Panc1 (cell line): ENCODE results near the gene RAG1. TPM values are rescaled to one million over a fixed set of nuclear protein-coding genes. Genes with fewer than 3 reads are reported as not detected.

Experiments
- ATAC-seq: fragments of 200-7000 bp; cut with Tn5 transposase; 2 replicates; pipeline ENCODE4 v1.9.1; 2020; ENCODE audit warnings: mild to moderate bottlenecking, moderate library complexity
- BruUV-seq: library from RNA; stranded (reverse); fragments of 400-500 nt; replicated peaks from 2 replicates; lab custom pipeline; 2021; lab: Mats Ljungman, UMichigan
- CTCF ChIA-PET: fragments of 300-600 bp; sonication (Branson Sonifier 250); formaldehyde crosslinking; loops from one replicate; lab custom pipeline; 2022; ENCODE audit warnings: antibody characterized with exemption; lab: Charles Lee
- POLR2A ChIA-PET: fragments of 300-600 bp; sonication (Branson Sonifier 250); formaldehyde crosslinking; loops from one replicate; lab custom pipeline; 2022; ENCODE audit warnings: antibody characterized with exemption; lab: Charles Lee
- DNase-seq: peaks from one replicate; pipeline ENCODE4 v3.0.0-alpha.2; 2010; ENCODE audit warnings: low read depth, low spot score
- H3K27ac ChIP-seq: 2 replicates; pipeline ENCODE4 v1.5.1; 2011; ENCODE audit warnings: mild to moderate bottlenecking, low read length, inconsistent platforms
- H3K27me3 ChIP-seq: fragments of 200-500 bp; sonication (Bioruptor generic); 2 replicates; pipeline ENCODE4 v1.6.0; 2014; ENCODE audit warnings: low read length, inconsistent platforms; ENCODE audit not compliant: control insufficient read depth, insufficient read depth
- H3K36me3 ChIP-seq: fragments of 200-500 bp; sonication (Bioruptor generic); 2 replicates; pipeline ENCODE4 v1.5.1; 2014; ENCODE audit warnings: inconsistent platforms, mild to moderate bottlenecking, low read length, moderate library complexity; ENCODE audit not compliant: control insufficient read depth, insufficient read depth
- H3K4me1 ChIP-seq: 2 replicates; pipeline ENCODE4 v1.5.1; 2011; ENCODE audit warnings: inconsistent platforms, mild to moderate bottlenecking, low read length, moderate library complexity; ENCODE audit not compliant: control insufficient read depth, insufficient read depth
- H3K4me3 ChIP-seq, 2 experiments: 2 replicates each; pipeline ENCODE4 v1.5.1; 2011 to 2012; ENCODE audit warnings: low read depth in 2 of 2, low read length in 2 of 2, mild to moderate bottlenecking in 2 of 2, inconsistent platforms in 1 of 2, moderate library complexity in 1 of 2
- H3K9me3 ChIP-seq: fragments of 200-500 bp; sonication (Bioruptor generic); 2 replicates; pipeline ENCODE4 v1.5.1; 2014; ENCODE audit warnings: low read depth, mild to moderate bottlenecking, inconsistent platforms, low read length, moderate library complexity; ENCODE audit not compliant: control insufficient read depth, insufficient read depth
- POLR2AphosphoS5 ChIP-seq: IDR thresholded peaks from 2 replicates; pipeline ENCODE4 v1.6.1; 2012; ENCODE audit warnings: mild to moderate bottlenecking, low read depth, low read length, moderate library complexity
- SIN3A ChIP-seq: IDR thresholded peaks from 2 replicates; pipeline ENCODE4 v1.6.1; 2012; ENCODE audit warnings: low read depth, mild to moderate bottlenecking, low read length, moderate library complexity, borderline replicate concordance; ENCODE audit not compliant: insufficient read depth
- TCF7L2 ChIP-seq: IDR thresholded peaks from 2 replicates; pipeline ENCODE4 v1.6.1; 2011; ENCODE audit warnings: mild to moderate bottlenecking, low read depth, low read length, inconsistent platforms
- in situ Hi-C: cut with HindIII; loops from 2 replicates; pipeline ENCODE4 v1.10.0; 2016; ENCODE audit warnings: low sequenced_read_pairs, low pct_unique_long_range_greater_than_20kb
- intact Hi-C: fragments of 100-400 bp; cut with micrococcal nuclease; formaldehyde crosslinking; loops from one replicate; pipeline ENCODE4 v1.10.0; 2022; ENCODE audit not compliant: unreplicated experiment
- total RNA-seq: library from RNA; stranded (reverse); gene quantifications from one replicate; pipeline ENCODE4 v1.2.1, GENCODE V29; 2021; ENCODE audit not compliant: unreplicated experiment
- TF ChIP-seq, protein P1 (sequence below), 2 experiments: IDR thresholded peaks; 2 replicates each; pipeline ENCODE4 v1.6.1; 2011 to 2012; ENCODE audit warnings: low read depth in 2 of 2, control low read depth in 1 of 2, low read length in 1 of 2, mild to moderate bottlenecking in 1 of 2, moderate library complexity in 1 of 2; ENCODE audit not compliant: insufficient read depth in 1 of 2
- TF ChIP-seq, protein P2 (sequence below): fragments of 450-650 bp; IDR thresholded peaks from 2 replicates; pipeline ENCODE4 v1.5.1; 2017; ENCODE audit warnings: mild to moderate bottlenecking

Gene RAG1
- total RNA-seq, 1 experiment from 2014 or later, result 0.44 TPM

DNA sequence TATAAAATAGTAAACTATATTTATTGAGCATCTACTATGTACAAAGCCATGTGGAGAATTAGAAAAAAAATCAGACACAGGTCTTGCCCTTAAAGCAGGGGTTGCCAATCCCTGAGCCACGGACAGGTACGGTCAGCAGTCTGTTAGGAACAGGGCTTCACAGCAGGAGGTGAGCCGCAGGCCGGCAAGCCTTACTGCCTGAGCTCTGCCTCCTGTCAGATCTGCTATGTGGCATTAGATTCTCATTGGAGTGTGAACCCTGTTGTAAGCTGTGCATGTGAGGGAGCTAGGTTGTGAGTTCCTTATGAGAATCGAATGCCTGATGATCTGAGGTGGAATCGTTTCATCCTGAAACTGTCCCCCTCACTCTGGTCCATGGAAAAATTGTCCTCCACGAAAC, 32.4 kb downstream of the RAG1 start:
- H3K27ac ChIP-seq, result no peak overlapping the region
- BruUV-seq, result no TSS peak
- ChIA-PET CTCF (no interaction called here), POLR2A (no interaction called here)
- no peak overlapping the region for H3K4me3 ChIP-seq
- H3K9me3 ChIP-seq, result no peaks in the 10 kb centered on the region
- TF ChIP-seq TCF7L2 (no peak), POLR2AphosphoS5 (no peak), SIN3A (no peak)
- TF ChIP-seq, protein P1, sequence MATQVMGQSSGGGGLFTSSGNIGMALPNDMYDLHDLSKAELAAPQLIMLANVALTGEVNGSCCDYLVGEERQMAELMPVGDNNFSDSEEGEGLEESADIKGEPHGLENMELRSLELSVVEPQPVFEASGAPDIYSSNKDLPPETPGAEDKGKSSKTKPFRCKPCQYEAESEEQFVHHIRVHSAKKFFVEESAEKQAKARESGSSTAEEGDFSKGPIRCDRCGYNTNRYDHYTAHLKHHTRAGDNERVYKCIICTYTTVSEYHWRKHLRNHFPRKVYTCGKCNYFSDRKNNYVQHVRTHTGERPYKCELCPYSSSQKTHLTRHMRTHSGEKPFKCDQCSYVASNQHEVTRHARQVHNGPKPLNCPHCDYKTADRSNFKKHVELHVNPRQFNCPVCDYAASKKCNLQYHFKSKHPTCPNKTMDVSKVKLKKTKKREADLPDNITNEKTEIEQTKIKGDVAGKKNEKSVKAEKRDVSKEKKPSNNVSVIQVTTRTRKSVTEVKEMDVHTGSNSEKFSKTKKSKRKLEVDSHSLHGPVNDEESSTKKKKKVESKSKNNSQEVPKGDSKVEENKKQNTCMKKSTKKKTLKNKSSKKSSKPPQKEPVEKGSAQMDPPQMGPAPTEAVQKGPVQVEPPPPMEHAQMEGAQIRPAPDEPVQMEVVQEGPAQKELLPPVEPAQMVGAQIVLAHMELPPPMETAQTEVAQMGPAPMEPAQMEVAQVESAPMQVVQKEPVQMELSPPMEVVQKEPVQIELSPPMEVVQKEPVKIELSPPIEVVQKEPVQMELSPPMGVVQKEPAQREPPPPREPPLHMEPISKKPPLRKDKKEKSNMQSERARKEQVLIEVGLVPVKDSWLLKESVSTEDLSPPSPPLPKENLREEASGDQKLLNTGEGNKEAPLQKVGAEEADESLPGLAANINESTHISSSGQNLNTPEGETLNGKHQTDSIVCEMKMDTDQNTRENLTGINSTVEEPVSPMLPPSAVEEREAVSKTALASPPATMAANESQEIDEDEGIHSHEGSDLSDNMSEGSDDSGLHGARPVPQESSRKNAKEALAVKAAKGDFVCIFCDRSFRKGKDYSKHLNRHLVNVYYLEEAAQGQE (IDR thresholded peaks at IDR 0.05; ENCODE audit: insufficient read depth in 1 of 2, low read depth in 2 of 2, low read length in 1 of 2), result no peak
- TF ChIP-seq, protein P2, sequence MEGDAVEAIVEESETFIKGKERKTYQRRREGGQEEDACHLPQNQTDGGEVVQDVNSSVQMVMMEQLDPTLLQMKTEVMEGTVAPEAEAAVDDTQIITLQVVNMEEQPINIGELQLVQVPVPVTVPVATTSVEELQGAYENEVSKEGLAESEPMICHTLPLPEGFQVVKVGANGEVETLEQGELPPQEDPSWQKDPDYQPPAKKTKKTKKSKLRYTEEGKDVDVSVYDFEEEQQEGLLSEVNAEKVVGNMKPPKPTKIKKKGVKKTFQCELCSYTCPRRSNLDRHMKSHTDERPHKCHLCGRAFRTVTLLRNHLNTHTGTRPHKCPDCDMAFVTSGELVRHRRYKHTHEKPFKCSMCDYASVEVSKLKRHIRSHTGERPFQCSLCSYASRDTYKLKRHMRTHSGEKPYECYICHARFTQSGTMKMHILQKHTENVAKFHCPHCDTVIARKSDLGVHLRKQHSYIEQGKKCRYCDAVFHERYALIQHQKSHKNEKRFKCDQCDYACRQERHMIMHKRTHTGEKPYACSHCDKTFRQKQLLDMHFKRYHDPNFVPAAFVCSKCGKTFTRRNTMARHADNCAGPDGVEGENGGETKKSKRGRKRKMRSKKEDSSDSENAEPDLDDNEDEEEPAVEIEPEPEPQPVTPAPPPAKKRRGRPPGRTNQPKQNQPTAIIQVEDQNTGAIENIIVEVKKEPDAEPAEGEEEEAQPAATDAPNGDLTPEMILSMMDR, result no peak
- no peaks in the 10 kb centered on the region for H3K36me3 ChIP-seq
- ATAC-seq (no peak), DNase-seq (no peak)
- no peaks in the 10 kb centered on the region; the same call in 1 of the 2 replicates for H3K4me1 ChIP-seq
- H3K27me3 ChIP-seq, result no peaks in the 10 kb centered on the region
- intact Hi-C loops, result no loop called here
- in situ Hi-C loops, result no loop called here

DNA sequence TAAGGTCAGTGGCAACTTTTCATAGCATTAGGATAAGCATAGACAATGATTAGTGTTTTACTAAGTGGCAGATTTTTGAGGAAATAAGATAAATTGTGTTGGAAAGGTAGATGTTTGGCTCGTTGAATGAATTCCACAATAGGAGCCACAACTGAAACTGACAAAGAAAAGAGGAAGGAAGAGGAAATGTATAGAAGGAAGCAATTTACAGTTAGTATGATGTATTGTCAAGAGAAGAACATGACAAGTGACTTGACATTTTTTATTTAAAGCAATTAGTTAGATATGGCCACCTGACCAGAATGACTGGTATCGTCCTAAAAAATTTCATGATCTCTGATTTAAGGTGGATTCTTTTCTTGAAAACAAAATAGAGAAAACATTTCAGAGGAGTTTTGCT, 33.3 kb downstream of the RAG1 start:
- POLR2A ChIA-PET, result no interaction called here
- intact Hi-C loops, result no loop called here
- DNase-seq (no peak), ATAC-seq (no peak)
- CTCF ChIA-PET, result no interaction called here
- Histone ChIP-seq H3K9me3 (no peaks in the 10 kb centered on the region), H3K4me1 (no peaks in the 10 kb centered on the region), H3K27ac (no peak overlapping the region), H3K4me3 (no peak overlapping the region), H3K27me3 (no peaks in the 10 kb centered on the region), H3K36me3 (no peaks in the 10 kb centered on the region)
- in situ Hi-C loops, result no loop called here
- TF ChIP-seq TCF7L2, result no peak
- TF ChIP-seq, protein P1 (IDR thresholded peaks at IDR 0.05; ENCODE audit: insufficient read depth in 1 of 2, low read depth in 2 of 2, low read length in 1 of 2), result no peak
- no TSS peak for BruUV-seq
